ENCODE measurements around the gene ZNF613. TPM values are rescaled to one million over a fixed set of nuclear protein-coding genes. Genes with fewer than 3 reads are reported as not detected.

Gene ZNF613
- total and polyA plus RNA-seq, 2 of the 13 experiments (the other 11 are each of a cell fraction or from before 2014, with no cell fraction given) = 3.6 to 8.3 TPM

DNA sequence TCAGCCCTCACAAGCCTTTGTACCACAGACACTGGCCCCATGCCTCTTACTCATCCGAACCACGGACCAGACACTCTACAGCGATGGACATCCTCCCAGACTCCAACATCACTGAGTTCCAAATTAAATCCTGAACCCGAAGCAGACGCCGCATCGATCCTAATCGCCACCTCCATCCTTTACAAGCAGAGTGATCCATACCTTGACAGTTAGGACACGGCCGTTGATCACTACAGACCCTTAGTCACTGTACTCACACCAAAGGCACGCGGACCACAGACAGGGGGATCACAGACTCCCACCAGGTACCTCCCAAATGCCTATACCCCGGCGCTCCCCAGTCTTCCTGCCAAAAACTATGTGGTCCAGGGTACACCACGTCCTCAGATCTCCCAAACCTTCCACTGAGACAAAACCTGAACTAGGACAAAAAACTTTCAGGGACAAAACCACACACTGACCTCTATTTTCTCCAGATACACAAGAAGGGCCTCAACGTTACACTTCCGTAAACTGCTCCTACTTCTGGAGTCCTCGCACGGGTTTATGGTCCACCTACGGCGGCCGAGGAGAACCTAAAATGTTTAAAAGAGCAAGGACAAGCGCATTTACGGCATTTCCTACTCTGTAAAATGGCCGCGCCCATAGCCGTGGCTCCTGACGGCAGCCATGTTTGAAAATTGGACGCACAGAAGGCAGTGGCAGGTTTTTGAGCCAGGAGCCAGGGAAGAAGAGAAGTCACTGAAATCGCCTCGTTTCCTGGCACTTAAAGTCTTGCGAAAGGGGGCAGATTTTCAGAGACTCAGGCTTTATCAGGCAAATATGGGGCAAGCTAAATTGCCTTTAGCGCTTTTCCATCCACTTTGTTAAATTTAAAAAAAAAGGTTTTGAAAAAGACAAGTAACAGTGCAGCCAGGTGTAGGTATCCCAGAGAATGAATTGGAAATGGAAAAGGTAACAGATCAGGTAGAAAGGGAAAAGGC lies 59.3 kb downstream of the ZNF613 start, which contains the start of gene ZNF350 (continued):
- TF ChIP-seq, protein P1, sequence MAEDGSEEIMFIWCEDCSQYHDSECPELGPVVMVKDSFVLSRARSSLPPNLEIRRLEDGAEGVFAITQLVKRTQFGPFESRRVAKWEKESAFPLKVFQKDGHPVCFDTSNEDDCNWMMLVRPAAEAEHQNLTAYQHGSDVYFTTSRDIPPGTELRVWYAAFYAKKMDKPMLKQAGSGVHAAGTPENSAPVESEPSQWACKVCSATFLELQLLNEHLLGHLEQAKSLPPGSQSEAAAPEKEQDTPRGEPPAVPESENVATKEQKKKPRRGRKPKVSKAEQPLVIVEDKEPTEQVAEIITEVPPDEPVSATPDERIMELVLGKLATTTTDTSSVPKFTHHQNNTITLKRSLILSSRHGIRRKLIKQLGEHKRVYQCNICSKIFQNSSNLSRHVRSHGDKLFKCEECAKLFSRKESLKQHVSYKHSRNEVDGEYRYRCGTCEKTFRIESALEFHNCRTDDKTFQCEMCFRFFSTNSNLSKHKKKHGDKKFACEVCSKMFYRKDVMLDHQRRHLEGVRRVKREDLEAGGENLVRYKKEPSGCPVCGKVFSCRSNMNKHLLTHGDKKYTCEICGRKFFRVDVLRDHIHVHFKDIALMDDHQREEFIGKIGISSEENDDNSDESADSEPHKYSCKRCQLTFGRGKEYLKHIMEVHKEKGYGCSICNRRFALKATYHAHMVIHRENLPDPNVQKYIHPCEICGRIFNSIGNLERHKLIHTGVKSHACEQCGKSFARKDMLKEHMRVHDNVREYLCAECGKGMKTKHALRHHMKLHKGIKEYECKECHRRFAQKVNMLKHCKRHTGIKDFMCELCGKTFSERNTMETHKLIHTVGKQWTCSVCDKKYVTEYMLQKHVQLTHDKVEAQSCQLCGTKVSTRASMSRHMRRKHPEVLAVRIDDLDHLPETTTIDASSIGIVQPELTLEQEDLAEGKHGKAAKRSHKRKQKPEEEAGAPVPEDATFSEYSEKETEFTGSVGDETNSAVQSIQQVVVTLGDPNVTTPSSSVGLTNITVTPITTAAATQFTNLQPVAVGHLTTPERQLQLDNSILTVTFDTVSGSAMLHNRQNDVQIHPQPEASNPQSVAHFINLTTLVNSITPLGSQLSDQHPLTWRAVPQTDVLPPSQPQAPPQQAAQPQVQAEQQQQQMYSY (CRISPR knock-in tag; IDR thresholded peaks at IDR 0.05) = 0 out of 2 replicates have a peak, but pooled peaks have one; percentile 40
- TF ChIP-seq ZNF660 (CRISPR knock-in tag; IDR thresholded peaks at IDR 0.05; ENCODE audit: borderline replicate concordance, low read depth) = no peak
- TF ChIP-seq, protein P2, sequence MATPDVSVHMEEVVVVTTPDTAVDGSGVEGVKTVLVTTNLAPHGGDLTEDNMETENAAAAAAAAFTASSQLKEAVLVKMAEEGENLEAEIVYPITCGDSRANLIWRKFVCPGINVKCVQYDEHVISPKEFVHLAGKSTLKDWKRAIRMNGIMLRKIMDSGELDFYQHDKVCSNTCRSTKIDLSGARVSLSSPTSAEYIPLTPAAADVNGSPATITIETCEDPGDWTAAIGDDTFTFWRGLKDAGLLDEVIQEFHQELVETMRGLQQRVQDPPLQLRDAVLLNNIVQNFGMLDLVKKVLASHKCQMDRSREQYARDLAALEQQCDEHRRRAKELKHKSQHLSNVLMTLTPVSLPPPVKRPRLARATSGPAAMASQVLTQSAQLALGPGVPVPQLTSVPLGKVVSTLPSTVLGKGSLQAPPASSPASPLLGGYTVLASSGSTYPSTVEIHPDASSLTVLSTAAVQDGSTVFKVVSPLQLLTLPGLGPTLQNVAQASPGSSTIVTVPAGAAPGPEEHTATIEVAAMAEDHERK (CRISPR knock-in tag; IDR thresholded peaks at IDR 0.05; ENCODE audit: low read depth) = 0 out of 2 replicates have a peak, but pooled peaks have one; percentile 26
- TF ChIP-seq SAP130 (CRISPR knock-in tag; IDR thresholded peaks at IDR 0.05; ENCODE audit: low read depth) = peak; percentile 99
- TF ChIP-seq, protein P3, sequence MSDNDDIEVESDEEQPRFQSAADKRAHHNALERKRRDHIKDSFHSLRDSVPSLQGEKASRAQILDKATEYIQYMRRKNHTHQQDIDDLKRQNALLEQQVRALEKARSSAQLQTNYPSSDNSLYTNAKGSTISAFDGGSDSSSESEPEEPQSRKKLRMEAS (IDR thresholded peaks at IDR 0.05) = peak; percentile 71; the same call in 1 of the 2 replicates
- TF ChIP-seq, protein P4, sequence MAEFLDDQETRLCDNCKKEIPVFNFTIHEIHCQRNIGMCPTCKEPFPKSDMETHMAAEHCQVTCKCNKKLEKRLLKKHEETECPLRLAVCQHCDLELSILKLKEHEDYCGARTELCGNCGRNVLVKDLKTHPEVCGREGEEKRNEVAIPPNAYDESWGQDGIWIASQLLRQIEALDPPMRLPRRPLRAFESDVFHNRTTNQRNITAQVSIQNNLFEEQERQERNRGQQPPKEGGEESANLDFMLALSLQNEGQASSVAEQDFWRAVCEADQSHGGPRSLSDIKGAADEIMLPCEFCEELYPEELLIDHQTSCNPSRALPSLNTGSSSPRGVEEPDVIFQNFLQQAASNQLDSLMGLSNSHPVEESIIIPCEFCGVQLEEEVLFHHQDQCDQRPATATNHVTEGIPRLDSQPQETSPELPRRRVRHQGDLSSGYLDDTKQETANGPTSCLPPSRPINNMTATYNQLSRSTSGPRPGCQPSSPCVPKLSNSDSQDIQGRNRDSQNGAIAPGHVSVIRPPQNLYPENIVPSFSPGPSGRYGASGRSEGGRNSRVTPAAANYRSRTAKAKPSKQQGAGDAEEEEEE (CRISPR knock-in tag; IDR thresholded peaks at IDR 0.05; ENCODE audit: borderline replicate concordance) = no peak
- peak; percentile 52; the same call in 1 of the 2 replicates for TF ChIP-seq PITX1 (CRISPR knock-in tag; IDR thresholded peaks at IDR 0.05)
- no peak for TF ChIP-seq JUNB (CRISPR knock-in tag; IDR thresholded peaks at IDR 0.05; ENCODE audit: borderline replicate concordance)
- TF ChIP-seq ZNF12 (CRISPR knock-in tag; IDR thresholded peaks at IDR 0.05) = peak; percentile 65; the same call in 1 of the 2 replicates
- peak; percentile 63; the same call in 1 of the 2 replicates for TF ChIP-seq NFKBIZ (CRISPR knock-in tag; IDR thresholded peaks at IDR 0.05)
- TF ChIP-seq ZNF468 (CRISPR knock-in tag; IDR thresholded peaks at IDR 0.05) = no peak
- peak; percentile 90 for TF ChIP-seq HCFC1 (IDR thresholded peaks at IDR 0.05; ENCODE audit: low read depth, low read length)
- no peak for TF ChIP-seq FOXP1 (IDR thresholded peaks at IDR 0.05)
- peak; percentile 13; the same call in 1 of the 2 replicates for TF ChIP-seq FOXP1 (CRISPR knock-in tag; IDR thresholded peaks at IDR 0.05)
- TF ChIP-seq SUZ12 (IDR thresholded peaks at IDR 0.05; ENCODE audit: low read depth, low read length) = peak; percentile 26; the same call in 1 of the 2 replicates
- TF ChIP-seq ZNF570 (CRISPR knock-in tag; IDR thresholded peaks at IDR 0.05; ENCODE audit: borderline replicate concordance) = no peak
- peak; percentile 63; the same call in 1 of the 2 replicates for TF ChIP-seq SIX4 (CRISPR knock-in tag; IDR thresholded peaks at IDR 0.05)
- TF ChIP-seq FOXA1 (IDR thresholded peaks at IDR 0.05) = no peak
- no peak for TF ChIP-seq FOXA1 (CRISPR knock-in tag; IDR thresholded peaks at IDR 0.05)
- TF ChIP-seq, protein P5, sequence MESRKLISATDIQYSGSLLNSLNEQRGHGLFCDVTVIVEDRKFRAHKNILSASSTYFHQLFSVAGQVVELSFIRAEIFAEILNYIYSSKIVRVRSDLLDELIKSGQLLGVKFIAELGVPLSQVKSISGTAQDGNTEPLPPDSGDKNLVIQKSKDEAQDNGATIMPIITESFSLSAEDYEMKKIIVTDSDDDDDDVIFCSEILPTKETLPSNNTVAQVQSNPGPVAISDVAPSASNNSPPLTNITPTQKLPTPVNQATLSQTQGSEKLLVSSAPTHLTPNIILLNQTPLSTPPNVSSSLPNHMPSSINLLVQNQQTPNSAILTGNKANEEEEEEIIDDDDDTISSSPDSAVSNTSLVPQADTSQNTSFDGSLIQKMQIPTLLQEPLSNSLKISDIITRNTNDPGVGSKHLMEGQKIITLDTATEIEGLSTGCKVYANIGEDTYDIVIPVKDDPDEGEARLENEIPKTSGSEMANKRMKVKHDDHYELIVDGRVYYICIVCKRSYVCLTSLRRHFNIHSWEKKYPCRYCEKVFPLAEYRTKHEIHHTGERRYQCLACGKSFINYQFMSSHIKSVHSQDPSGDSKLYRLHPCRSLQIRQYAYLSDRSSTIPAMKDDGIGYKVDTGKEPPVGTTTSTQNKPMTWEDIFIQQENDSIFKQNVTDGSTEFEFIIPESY (CRISPR knock-in tag; IDR thresholded peaks at IDR 0.05) = peak; percentile 43
- TF ChIP-seq ZNF292 (CRISPR knock-in tag; IDR thresholded peaks at IDR 0.05; ENCODE audit: borderline replicate concordance, low read depth) = no peak
